Stimulated activated CD4-positive, alpha-beta T cell treated with anti-CD3 and anti-CD28 coated beads, TNF-alpha, amount 100 ng/mL, for 48 hours (primary cell): ENCODE data around the gene COG6.

Experiments used
- DNase-seq, 3 donors: peaks; one replicate each; pipeline ENCODE4 v3.0.0-alpha.2; 2020; ENCODE audit warnings: low read depth in 3 of 3

Gene COG6

GRCh38 chr13:39768962-39769361 lies 113.5 kb downstream of the COG6 start:
- no peak for DNase-seq

- no peak for DNase-seq
Observed at GRCh38 chr13:39770221-39771090, 115.0 kb downstream of the COG6 start.

GRCh38 chr13:39773833-39774232 lies 118.4 kb downstream of the COG6 start:
- no peak for DNase-seq

GRCh38 chr13:39776439-39776838 lies 121.0 kb downstream of the COG6 start:
- DNase-seq, result no peak

- no peak for DNase-seq
Observed at GRCh38 chr13:39777021-39777420, 121.6 kb downstream of the COG6 start.

GRCh38 chr13:39777527-39778061 lies 122.1 kb downstream of the COG6 start:
- DNase-seq, result peak in 2 of 3 donors; percentile 31 to 45

GRCh38 chr13:39779337-39780265 lies 124.1 kb downstream of the COG6 start:
- peak in 1 of 3 donors; percentile 22 for DNase-seq

GRCh38 chr13:39780711-39781110 lies 125.2 kb downstream of the COG6 start:
- no peak for DNase-seq

GRCh38 chr13:39781381-39781780 lies 125.9 kb downstream of the COG6 start:
- DNase-seq, result no peak

GRCh38 chr13:39783051-39783450 lies 127.6 kb downstream of the COG6 start:
- no peak for DNase-seq

GRCh38 chr13:39784347-39784746 lies 128.9 kb downstream of the COG6 start:
- DNase-seq, result no peak

GRCh38 chr13:39786091-39786490 lies 130.6 kb downstream of the COG6 start:
- DNase-seq, result no peak

GRCh38 chr13:39787086-39787487 lies 131.6 kb downstream of the COG6 start:
- DNase-seq, result no peak

GRCh38 chr13:39788102-39788501 lies 132.6 kb downstream of the COG6 start:
- DNase-seq, result no peak

- DNase-seq, result no peak
Observed at GRCh38 chr13:39789451-39789850, 134.0 kb downstream of the COG6 start.
